ENCODE data around the gene ZNF780A.

ZNF780A gene

DNA sequence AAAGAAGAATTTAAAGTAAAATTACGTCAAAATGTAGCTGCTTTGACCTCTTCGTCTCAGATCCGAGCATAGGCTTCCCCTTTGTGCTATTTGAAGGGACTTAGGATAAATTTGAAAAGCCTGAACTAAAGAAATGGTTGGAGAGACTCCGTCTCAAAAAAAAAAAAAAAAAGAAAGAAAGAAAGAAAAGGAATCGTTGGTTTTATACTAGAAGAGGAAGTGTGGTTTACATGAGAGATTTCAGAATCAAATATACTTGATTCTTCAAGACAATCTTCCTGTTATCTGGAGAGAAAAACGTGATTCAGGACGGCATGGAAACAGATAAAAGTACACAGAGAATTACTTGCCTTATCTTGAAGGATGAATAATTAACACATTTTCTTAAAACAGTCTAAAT lies 34.2 kb downstream of the ZNF780A start:
- ChIA-PET CTCF (interaction anchor here (1.0 to 2.3 kb wide), 4 partner anchors 9 to 578 kb away, joined by 4 to 9 read pairs (median 7); no protein-coding TSS in a partner anchor), POLR2A (interaction anchor here (1.0 to 2.3 kb wide), 7 partner anchors 10 to 210 kb away, joined by 3 to 11 read pairs (median 5); partner anchors contain the start of genes FBL, PSMC4, ZNF546 and ZNF780A)
- Histone ChIP-seq H3K27ac (ENCODE audit: extremely low read depth, low read depth, low read length) (peak overlapping the region; percentile 68; the same call in 1 of the 2 replicates), H3K36me3 (ENCODE audit: control insufficient read depth in 2 of 2, insufficient read depth in 1 of 2, low read length in 2 of 2) (peaks cover 0 to 31% of the 10 kb centered on the region in 2 experiments; a peak in 2 of 3 replicates), H3K4me1 (ENCODE audit: control insufficient read depth, insufficient read depth, low read length) (peaks cover 16% of the 10 kb centered on the region; the same call in 1 of the 2 replicates), H3K9me3 (ENCODE audit: control insufficient read depth, insufficient read depth, low read depth, low read length) (peaks cover 33% of the 10 kb centered on the region), H3K4me3 (ENCODE audit: low read depth, low read length) (peak overlapping the region; percentile 64)
- TF ChIP-seq ZFP41 (tag by site-specific recombination; IDR thresholded peaks at IDR 0.05; ENCODE audit: borderline replicate concordance) (0 out of 2 replicates have a peak, but pooled peaks have one; percentile 36), ZNF366 (tag by site-specific recombination; conservative IDR thresholded peaks at IDR 0.05) (no peak; the same call in 1 of the 2 replicates), GLI4 (tag by site-specific recombination; IDR thresholded peaks at IDR 0.05) (no peak), ZNF626 (tag by site-specific recombination; IDR thresholded peaks at IDR 0.05) (0 out of 2 replicates have a peak, but pooled peaks have one; percentile 12), ZNF623 (tag by site-specific recombination; IDR thresholded peaks at IDR 0.05) (0 out of 2 replicates have a peak, but pooled peaks have one; percentile 9), KLF10 (tag by site-specific recombination; IDR thresholded peaks at IDR 0.05) (0 out of 2 replicates have a peak, but pooled peaks have one; percentile 4)
- TF ChIP-seq, protein P1, sequence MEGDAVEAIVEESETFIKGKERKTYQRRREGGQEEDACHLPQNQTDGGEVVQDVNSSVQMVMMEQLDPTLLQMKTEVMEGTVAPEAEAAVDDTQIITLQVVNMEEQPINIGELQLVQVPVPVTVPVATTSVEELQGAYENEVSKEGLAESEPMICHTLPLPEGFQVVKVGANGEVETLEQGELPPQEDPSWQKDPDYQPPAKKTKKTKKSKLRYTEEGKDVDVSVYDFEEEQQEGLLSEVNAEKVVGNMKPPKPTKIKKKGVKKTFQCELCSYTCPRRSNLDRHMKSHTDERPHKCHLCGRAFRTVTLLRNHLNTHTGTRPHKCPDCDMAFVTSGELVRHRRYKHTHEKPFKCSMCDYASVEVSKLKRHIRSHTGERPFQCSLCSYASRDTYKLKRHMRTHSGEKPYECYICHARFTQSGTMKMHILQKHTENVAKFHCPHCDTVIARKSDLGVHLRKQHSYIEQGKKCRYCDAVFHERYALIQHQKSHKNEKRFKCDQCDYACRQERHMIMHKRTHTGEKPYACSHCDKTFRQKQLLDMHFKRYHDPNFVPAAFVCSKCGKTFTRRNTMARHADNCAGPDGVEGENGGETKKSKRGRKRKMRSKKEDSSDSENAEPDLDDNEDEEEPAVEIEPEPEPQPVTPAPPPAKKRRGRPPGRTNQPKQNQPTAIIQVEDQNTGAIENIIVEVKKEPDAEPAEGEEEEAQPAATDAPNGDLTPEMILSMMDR (tag by site-specific recombination; IDR thresholded peaks at IDR 0.05): no peak
- TF ChIP-seq, protein P2, sequence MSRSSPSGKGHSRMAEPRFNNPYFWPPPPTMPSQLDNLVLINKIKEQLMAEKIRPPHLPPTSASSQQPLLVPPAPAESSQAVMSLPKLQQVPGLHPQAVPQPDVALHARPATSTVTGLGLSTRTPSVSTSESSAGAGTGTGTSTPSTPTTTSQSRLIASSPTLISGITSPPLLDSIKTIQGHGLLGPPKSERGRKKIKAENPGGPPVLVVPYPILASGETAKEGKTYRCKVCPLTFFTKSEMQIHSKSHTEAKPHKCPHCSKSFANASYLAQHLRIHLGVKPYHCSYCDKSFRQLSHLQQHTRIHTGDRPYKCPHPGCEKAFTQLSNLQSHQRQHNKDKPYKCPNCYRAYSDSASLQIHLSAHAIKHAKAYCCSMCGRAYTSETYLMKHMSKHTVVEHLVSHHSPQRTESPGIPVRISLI (tag by site-specific recombination; IDR thresholded peaks at IDR 0.05): peak; percentile 85

DNA sequence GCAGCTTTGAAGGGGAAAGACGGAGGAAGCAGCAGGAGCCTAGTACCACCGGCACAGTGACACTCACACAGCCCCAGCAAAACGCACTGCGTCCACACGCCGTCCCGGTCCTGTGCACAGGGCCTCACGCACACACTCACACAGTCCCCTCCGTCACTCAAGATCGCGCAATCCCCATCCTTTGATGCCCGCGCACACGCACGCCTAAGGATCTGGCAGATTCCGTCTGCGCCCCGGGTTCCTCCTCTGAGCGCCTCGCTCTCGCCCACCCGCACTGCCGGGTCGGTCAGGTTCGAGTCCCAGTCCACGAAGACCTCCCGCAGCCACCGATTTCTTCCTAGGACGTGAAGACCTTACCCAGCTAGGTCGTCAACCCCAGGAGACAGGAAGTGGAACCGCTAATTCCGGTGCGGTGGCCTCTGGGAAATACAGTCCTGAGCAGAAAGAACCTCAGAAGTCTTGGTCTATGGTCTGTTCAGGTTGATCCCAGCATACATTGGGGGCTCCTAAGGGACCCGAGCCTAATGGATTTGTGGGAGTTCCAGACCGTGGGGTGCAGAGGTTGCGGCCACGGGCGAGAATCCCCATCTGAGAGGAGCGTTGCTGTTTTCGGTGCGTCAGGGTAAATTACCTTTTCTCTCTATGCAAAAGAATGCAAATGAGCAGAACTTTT lies 34.8 kb downstream of the ZNF780A start, which contains the start of gene ZNF780B:
Gene ZNF780B (minus strand): TSS at position 400 of the 673 bp plus-strand sequence. CDS start 5,899 bp downstream, outside the sequence.
- peak within 1 kb of the TSS; percentile 68; the same call in 1 of the 2 replicates for H3K27ac ChIP-seq (ENCODE audit: extremely low read depth, low read depth, low read length)
- peak within 1 kb of the TSS; percentile 64 for H3K4me3 ChIP-seq (ENCODE audit: low read depth, low read length)
- peaks cover 34% of the 10 kb centered on the region for H3K9me3 ChIP-seq (ENCODE audit: control insufficient read depth, insufficient read depth, low read depth, low read length)
- H3K4me1 ChIP-seq (ENCODE audit: control insufficient read depth, insufficient read depth, low read length): peaks cover 16% of the 10 kb centered on the region; the same call in 1 of the 2 replicates
- peaks cover 0 to 36% of the 10 kb centered on the region in 2 experiments; a peak in 2 of 3 replicates for H3K36me3 ChIP-seq (ENCODE audit: control insufficient read depth in 2 of 2, insufficient read depth in 1 of 2, low read length in 2 of 2)
- ChIA-PET CTCF (interaction anchor here (0.6 to 2.3 kb wide), 5 partner anchors 10 to 578 kb away, joined by 3 to 9 read pairs (median 5); no protein-coding TSS in a partner anchor), POLR2A (interaction anchor here (1.0 to 2.3 kb wide), 6 partner anchors 10 to 149 kb away, joined by 3 to 11 read pairs (median 6); partner anchors contain the start of genes PSMC4, ZNF546 and ZNF780A)
- TF ChIP-seq KLF9 (tag by site-specific recombination; IDR thresholded peaks at IDR 0.05; ENCODE audit: low read depth) (peak; percentile 15; the same call in 1 of the 2 replicates), ZNF544 (tag by site-specific recombination; IDR thresholded peaks at IDR 0.05) (no peak), ZNF670 (tag by site-specific recombination; IDR thresholded peaks at IDR 0.05; ENCODE audit: low read depth) (no peak), ZBTB17 (tag by site-specific recombination; IDR thresholded peaks at IDR 0.05) (peak; percentile 95), ZNF747 (tag by site-specific recombination; IDR thresholded peaks at IDR 0.05) (no peak), GLIS2 (tag by site-specific recombination; IDR thresholded peaks at IDR 0.05) (peak; percentile 93), ZNF548 (tag by site-specific recombination; IDR thresholded peaks at IDR 0.05) (no peak), ZNF416 (tag by site-specific recombination; IDR thresholded peaks at IDR 0.05) (peak; percentile 29; the same call in 1 of the 2 replicates), KLF1 (tag by site-specific recombination; IDR thresholded peaks at IDR 0.05) (no peak), MEIS1 (CRISPR knock-in tag; IDR thresholded peaks at IDR 0.05; ENCODE audit: borderline replicate concordance) (no peak), ZNF2 (tag by site-specific recombination; IDR thresholded peaks at IDR 0.05) (peak; percentile 95), MZF1 (tag by site-specific recombination; IDR thresholded peaks at IDR 0.05; ENCODE audit: borderline replicate concordance) (peak; percentile 93; the same call in 1 of the 2 replicates), MYNN (tag by site-specific recombination; IDR thresholded peaks at IDR 0.05; ENCODE audit: borderline replicate concordance) (no peak), ZBTB20 (tag by site-specific recombination; IDR thresholded peaks at IDR 0.05) (peak; percentile 89), ZNF221 (tag by site-specific recombination; IDR thresholded peaks at IDR 0.05; ENCODE audit: borderline replicate concordance) (no peak)
- TF ChIP-seq, protein P3, sequence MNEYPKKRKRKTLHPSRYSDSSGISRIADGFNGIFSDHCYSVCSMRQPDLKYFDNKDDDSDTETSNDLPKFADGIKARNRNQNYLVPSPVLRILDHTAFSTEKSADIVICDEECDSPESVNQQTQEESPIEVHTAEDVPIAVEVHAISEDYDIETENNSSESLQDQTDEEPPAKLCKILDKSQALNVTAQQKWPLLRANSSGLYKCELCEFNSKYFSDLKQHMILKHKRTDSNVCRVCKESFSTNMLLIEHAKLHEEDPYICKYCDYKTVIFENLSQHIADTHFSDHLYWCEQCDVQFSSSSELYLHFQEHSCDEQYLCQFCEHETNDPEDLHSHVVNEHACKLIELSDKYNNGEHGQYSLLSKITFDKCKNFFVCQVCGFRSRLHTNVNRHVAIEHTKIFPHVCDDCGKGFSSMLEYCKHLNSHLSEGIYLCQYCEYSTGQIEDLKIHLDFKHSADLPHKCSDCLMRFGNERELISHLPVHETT (tag by site-specific recombination; IDR thresholded peaks at IDR 0.05): peak; percentile 78; the same call in 1 of the 2 replicates
- TF ChIP-seq, protein P4, sequence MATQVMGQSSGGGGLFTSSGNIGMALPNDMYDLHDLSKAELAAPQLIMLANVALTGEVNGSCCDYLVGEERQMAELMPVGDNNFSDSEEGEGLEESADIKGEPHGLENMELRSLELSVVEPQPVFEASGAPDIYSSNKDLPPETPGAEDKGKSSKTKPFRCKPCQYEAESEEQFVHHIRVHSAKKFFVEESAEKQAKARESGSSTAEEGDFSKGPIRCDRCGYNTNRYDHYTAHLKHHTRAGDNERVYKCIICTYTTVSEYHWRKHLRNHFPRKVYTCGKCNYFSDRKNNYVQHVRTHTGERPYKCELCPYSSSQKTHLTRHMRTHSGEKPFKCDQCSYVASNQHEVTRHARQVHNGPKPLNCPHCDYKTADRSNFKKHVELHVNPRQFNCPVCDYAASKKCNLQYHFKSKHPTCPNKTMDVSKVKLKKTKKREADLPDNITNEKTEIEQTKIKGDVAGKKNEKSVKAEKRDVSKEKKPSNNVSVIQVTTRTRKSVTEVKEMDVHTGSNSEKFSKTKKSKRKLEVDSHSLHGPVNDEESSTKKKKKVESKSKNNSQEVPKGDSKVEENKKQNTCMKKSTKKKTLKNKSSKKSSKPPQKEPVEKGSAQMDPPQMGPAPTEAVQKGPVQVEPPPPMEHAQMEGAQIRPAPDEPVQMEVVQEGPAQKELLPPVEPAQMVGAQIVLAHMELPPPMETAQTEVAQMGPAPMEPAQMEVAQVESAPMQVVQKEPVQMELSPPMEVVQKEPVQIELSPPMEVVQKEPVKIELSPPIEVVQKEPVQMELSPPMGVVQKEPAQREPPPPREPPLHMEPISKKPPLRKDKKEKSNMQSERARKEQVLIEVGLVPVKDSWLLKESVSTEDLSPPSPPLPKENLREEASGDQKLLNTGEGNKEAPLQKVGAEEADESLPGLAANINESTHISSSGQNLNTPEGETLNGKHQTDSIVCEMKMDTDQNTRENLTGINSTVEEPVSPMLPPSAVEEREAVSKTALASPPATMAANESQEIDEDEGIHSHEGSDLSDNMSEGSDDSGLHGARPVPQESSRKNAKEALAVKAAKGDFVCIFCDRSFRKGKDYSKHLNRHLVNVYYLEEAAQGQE (tag by site-specific recombination; IDR thresholded peaks at IDR 0.05): peak; percentile 32; the same call in 1 of the 2 replicates

Data from HEK293 (cell line).